DOHH2 (cell line): Measurements from ENCODE around the gene RHOD.

Source experiments
- H3F3A ChIP-seq: fragments of 200-600 bp; sonication (generic), shearing (Covaris generic); 2 replicates; pipeline ENCODE4 v1.6.0; 2016; ENCODE audit warnings: antibody characterized with exemption, mild to moderate bottlenecking; ENCODE audit not compliant: control insufficient read depth, insufficient read depth
- H3K27ac ChIP-seq: fragments of 200-600 bp; sonication (generic); 2 replicates; pipeline ENCODE4 v1.5.1; 2014; ENCODE audit warnings: low read depth, mild to moderate bottlenecking, low read length, moderate library complexity
- H3K27me3 ChIP-seq: fragments of 200-600 bp; sonication (generic); 2 replicates; pipeline ENCODE4 v1.6.1; 2014; ENCODE audit warnings: mild to moderate bottlenecking, low read length, mixed read lengths; ENCODE audit not compliant: control insufficient read depth
- H3K36me3 ChIP-seq: fragments of 200-600 bp; sonication (generic); 2 replicates; pipeline ENCODE4 v1.6.1; 2014; ENCODE audit warnings: mild to moderate bottlenecking, low read length, moderate library complexity, mixed read lengths; ENCODE audit not compliant: control insufficient read depth
- H3K4me1 ChIP-seq: fragments of 200-600 bp; sonication (generic); 2 replicates; pipeline ENCODE4 v1.6.1; 2014; ENCODE audit warnings: mild to moderate bottlenecking, low read length, mixed read lengths; ENCODE audit not compliant: control insufficient read depth
- H3K4me2 ChIP-seq: fragments of 200-600 bp; sonication (generic); 2 replicates; pipeline ENCODE4 v1.6.0; 2014; ENCODE audit warnings: mild to moderate bottlenecking, low read length, moderate library complexity
- H3K4me3 ChIP-seq: fragments of 200-600 bp; sonication (generic); 2 replicates; pipeline ENCODE4 v1.5.1; 2014; ENCODE audit warnings: mild to moderate bottlenecking, low read length, mixed read lengths
- H3K79me2 ChIP-seq: fragments of 200-600 bp; sonication (generic); 2 replicates; pipeline ENCODE4 v1.6.1; 2014; ENCODE audit warnings: mild to moderate bottlenecking, low read length, mixed read lengths; ENCODE audit not compliant: control insufficient read depth
- H3K9me2 ChIP-seq: fragments of 200-600 bp; sonication (generic); replicated peaks from 2 replicates; pipeline ENCODE4 v1.6.1; 2014; ENCODE audit warnings: mild to moderate bottlenecking, low read length, mixed read lengths; ENCODE audit not compliant: control insufficient read depth
- H3K9me3 ChIP-seq: fragments of 200-600 bp; sonication (generic); 2 replicates; pipeline ENCODE4 v1.6.1; 2014; ENCODE audit warnings: antibody characterized with exemption, low read length, mixed read lengths; ENCODE audit not compliant: control insufficient read depth, insufficient read depth
- H4K20me1 ChIP-seq: fragments of 200-600 bp; sonication (generic); 2 replicates; pipeline ENCODE4 v1.6.0; 2014; ENCODE audit warnings: low read depth, mild to moderate bottlenecking, antibody characterized with exemption, low read length, moderate library complexity; ENCODE audit not compliant: control insufficient read depth, insufficient read depth
- CTCF ChIP-seq: fragments of 200-600 bp; sonication (generic); IDR thresholded peaks from one replicate; pipeline ENCODE4 v1.5.1; 2014; ENCODE audit warnings: antibody characterized with exemption, mild to moderate bottlenecking, low read depth, low read length; ENCODE audit not compliant: poor library complexity, severe bottlenecking
- EZH2phosphoT487 ChIP-seq: fragments of 200-600 bp; sonication (generic); IDR thresholded peaks from 2 replicates; pipeline ENCODE4 v1.6.1; 2017; ENCODE audit warnings: borderline replicate concordance, mild to moderate bottlenecking, antibody characterized with exemption, low read length, moderate library complexity, mixed read lengths

RHOD gene

GRCh38 chr11:67043572-67044349 is 12.9 kb upstream of the RHOD start:
- no peak overlapping the region for H3K4me2 ChIP-seq
- no peak overlapping the region for H3K4me3 ChIP-seq
- H3K9me2 ChIP-seq = no peaks in the 10 kb centered on the region

GRCh38 chr11:67044496-67044895 is 12.2 kb upstream of the RHOD start:
- H3K27ac ChIP-seq = no peak overlapping the region

More at GRCh38 chr11:67043572-67044349, 12.9 kb upstream of the RHOD start:
- Histone ChIP-seq H3K79me2 (no peaks in the 10 kb centered on the region), H3F3A (peaks cover 2% of the 10 kb centered on the region; the same call in 1 of the 2 replicates), H3K27me3 (peaks cover 58% of the 10 kb centered on the region), H3K36me3 (no peaks in the 10 kb centered on the region), H3K9me3 (no peaks in the 10 kb centered on the region), H3K4me1 (peaks cover 5% of the 10 kb centered on the region), H3K27ac (no peak overlapping the region), H4K20me1 (peaks cover 2% of the 10 kb centered on the region; the same call in 1 of the 2 replicates)
- TF ChIP-seq CTCF = no peak
- no peak for TF ChIP-seq EZH2phosphoT487

GRCh38 chr11:67045314-67045713 is 11.3 kb upstream of the RHOD start:
- Histone ChIP-seq H3K79me2 (no peaks in the 10 kb centered on the region), H3K4me3 (no peak overlapping the region), H3K27ac (no peak overlapping the region), H3K4me2 (no peak overlapping the region), H3K4me1 (peaks cover 5% of the 10 kb centered on the region), H3K27me3 (peaks cover 55% of the 10 kb centered on the region), H3K36me3 (no peaks in the 10 kb centered on the region), H3F3A (peaks cover 2% of the 10 kb centered on the region; the same call in 1 of the 2 replicates), H4K20me1 (peaks cover 2% of the 10 kb centered on the region; the same call in 1 of the 2 replicates), H3K9me2 (no peaks in the 10 kb centered on the region), H3K9me3 (no peaks in the 10 kb centered on the region)
- no peak for TF ChIP-seq CTCF
- no peak for TF ChIP-seq EZH2phosphoT487

More at GRCh38 chr11:67044496-67044895, 12.2 kb upstream of the RHOD start:
- no peaks in the 10 kb centered on the region for H3K9me3 ChIP-seq
- H3K36me3 ChIP-seq = no peaks in the 10 kb centered on the region
- no peaks in the 10 kb centered on the region for H3K79me2 ChIP-seq
- H3K4me1 ChIP-seq = peaks cover 5% of the 10 kb centered on the region
- peaks cover 2% of the 10 kb centered on the region; the same call in 1 of the 2 replicates for H4K20me1 ChIP-seq
- H3F3A ChIP-seq = peaks cover 2% of the 10 kb centered on the region; the same call in 1 of the 2 replicates
- H3K4me2 ChIP-seq = no peak overlapping the region
- H3K9me2 ChIP-seq = no peaks in the 10 kb centered on the region
- H3K27me3 ChIP-seq = peaks cover 58% of the 10 kb centered on the region
- TF ChIP-seq CTCF (peak; percentile 43), EZH2phosphoT487 (no peak)
- H3K4me3 ChIP-seq = no peak overlapping the region
